Measurements from ENCODE around the gene CAMKMT. TPM values are rescaled to one million over a fixed set of nuclear protein-coding genes. Genes with fewer than 3 reads are reported as not detected.

Gene CAMKMT
- polyA plus RNA-seq, 4 donors: 13.2 to 15.0 (median 14.1) TPM

DNA sequence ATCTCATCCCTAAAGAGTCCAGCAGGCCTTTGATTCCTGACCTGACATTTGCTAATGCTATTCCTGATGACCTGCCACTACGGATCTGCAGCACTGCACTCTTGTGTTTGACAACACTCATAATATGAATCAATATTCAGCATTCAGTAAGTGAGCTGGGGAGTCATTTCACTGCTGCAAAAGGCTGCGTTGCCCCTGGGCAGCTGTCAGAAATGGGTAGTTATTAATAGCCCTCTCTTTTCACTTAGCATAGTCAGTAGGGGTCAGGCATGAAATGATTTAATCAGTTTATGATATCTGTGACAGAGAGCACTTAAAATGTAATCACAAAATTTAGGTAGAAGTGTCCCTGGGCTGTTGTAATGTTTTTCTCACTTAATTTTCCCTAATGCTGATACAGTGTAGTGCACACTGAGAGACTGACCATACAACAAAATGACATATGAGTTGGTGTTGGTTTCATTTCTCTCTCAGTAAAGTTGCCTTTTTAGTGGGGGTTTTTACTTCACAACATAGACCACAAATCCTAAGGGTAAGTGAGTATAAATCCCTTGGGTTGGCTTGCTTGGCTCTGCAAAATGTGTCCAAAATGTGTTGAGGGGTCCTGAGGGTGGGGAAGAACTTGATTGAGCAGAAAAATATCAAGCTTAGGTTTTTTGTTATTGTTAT lies 184.8 kb downstream of the CAMKMT start:
- no peak for DNase-seq (ENCODE audit: low read depth in 4 of 4, low spot score in 3 of 4)

DNA sequence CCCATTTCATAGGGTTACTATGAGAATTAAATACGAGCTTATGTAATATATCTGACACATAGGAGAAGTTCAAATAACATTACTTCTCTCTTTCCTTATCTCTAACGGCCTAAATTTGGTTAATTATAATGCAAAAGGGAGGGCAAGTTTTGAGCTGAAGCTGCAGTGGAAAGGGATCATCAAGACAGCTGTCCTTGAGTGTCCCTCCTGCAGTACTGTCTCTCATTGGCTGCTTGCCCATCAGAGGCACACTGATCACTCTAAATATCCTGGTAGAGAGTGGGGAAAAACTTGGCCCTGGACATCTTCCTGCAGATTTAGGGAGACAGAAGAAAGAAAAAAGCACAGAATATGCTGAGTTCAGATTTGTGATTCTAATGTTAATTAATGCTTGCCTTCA lies 186.0 kb downstream of the CAMKMT start:
- DNase-seq (ENCODE audit: low read depth in 4 of 4, low spot score in 3 of 4): no peak

DNA sequence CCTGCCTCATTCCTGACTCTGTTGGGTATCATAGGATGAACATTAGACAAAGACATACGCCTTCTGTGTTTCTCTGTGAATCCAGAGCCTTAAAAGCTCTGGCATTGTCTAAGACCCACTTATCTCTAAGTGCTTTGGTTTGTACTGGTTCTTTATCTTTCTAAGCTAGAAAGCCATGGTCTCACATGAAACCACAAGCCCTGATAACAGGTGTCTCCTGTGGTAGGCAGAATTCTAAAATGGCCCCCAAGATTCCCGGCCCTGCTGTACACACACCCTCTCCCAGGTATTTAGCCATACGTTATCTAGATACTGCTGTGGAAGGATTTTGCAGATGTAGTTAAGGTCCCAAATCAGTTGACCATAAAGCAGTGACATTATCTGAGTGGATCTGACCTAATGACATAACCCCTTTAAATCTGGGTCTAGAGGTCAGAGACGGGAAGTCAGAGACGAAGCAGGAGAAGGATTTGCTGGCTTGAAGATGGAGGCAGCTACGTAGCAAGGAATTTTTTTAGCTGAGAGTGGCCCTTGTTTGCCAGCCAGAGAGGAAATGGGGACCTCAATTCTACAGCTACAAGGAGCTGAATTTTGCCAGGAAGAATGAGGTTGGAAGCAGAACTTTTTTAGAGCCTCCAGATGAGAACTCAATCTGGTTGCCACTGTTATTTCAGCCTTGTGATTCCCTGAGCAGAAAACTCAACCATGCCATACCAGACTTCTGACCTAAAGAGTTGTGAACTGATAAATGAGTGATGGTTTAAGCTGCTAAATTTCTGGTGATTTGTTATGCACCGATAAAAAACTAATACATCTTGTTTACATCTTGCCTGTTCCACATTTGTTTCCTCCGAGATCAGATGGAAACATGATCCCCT lies 186.7 kb downstream of the CAMKMT start:
- no peak for DNase-seq (ENCODE audit: low read depth in 4 of 4, low spot score in 3 of 4)

DNA sequence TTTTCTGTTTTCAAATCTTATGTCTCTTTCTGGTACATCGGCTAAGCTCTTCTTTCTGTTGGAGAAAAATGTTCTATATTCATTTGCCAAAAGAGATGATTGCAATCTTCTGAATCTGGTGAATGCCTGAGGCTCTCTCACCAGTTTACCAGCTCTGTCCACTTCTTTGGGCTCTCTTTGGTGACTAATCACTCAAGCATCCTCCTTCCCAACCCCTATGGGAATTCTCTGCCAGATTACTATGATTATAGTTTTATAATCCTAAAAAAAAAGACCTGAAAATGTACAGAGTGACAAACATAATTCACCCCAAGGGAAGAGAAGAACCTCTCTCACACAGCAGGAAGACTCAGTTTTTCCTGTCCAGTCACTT lies 187.3 kb downstream of the CAMKMT start:
- no peak for DNase-seq (ENCODE audit: low read depth in 4 of 4, low spot score in 3 of 4)

DNA sequence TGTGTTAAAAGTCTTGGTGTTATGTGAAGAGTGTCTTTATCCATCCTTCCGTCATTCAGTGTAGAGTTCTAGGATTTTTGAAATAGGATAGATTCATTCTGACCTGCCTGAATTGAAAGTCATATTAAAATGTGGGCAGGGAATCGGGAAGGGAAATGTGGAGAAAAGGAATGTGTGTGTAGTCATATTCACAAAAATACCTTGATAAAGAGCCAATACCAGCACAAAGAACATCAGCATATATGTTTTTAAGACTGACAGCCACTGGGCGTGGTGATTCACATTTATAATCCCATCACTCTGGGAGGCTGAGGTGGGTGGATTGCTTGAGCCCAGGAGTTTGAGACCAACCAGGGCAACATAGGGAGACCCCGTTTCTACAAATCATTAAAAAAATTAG lies 188.1 kb downstream of the CAMKMT start:
- no peak for DNase-seq (ENCODE audit: low read depth in 4 of 4, low spot score in 3 of 4)

DNA sequence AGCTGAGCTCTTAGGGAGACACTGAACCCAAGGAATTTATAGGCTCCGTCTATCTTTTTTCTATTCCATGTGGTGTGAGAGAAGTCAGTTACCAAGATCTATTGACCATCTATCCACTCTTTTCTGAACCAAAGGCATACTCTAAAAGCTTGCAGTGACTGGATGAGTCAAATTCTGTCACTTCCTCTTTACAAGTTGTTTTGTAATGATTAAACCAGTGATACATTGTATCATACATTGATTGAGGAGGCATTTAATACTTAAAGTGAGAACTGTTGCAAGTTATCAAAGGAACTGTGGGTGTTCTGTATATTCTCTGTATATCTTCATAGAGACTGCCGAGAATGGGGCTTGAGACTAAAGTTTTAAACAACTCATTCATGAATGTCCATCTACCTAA lies 188.8 kb downstream of the CAMKMT start:
- no peak for DNase-seq (ENCODE audit: low read depth in 4 of 4, low spot score in 3 of 4)

DNA sequence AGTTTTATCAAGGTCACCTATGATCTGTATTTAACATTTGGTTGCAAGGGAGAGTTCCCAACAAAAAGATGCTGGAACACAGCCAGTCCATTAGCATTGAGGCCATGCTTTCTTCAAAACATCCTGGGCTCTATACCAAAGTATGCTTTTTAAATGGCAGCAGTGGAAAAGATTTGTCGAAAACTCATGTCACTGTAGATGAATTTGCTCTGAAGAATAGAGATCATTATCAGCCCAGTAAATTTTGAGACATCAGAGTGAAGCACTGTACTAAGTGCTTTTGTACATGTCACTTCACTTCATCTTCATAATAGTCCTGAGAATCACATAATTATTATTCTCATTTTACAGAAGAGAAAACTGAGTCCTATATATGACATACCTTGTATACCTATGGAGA lies 189.8 kb downstream of the CAMKMT start:
- DNase-seq (ENCODE audit: low read depth in 4 of 4, low spot score in 3 of 4): no peak

DNA sequence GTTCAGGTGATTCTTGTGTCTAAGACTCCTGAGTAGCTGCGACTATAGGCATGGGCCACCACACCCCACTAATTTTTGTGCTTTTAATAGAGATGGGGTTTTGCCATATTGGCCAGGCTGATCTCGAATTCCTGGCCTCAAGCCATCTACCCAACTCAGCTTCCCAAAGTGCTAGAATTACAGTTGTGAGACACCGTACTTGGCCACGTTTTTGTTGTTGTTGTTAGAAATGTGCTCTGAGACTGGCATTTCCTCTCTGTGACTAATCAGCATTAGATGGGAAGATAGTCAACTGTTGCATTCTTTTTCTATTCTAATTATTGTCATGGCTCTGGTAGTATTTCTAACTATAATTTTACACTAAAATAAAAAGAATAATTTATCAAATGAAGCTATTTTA lies 191.7 kb downstream of the CAMKMT start:
- DNase-seq (ENCODE audit: low read depth in 4 of 4, low spot score in 3 of 4): no peak

DNA sequence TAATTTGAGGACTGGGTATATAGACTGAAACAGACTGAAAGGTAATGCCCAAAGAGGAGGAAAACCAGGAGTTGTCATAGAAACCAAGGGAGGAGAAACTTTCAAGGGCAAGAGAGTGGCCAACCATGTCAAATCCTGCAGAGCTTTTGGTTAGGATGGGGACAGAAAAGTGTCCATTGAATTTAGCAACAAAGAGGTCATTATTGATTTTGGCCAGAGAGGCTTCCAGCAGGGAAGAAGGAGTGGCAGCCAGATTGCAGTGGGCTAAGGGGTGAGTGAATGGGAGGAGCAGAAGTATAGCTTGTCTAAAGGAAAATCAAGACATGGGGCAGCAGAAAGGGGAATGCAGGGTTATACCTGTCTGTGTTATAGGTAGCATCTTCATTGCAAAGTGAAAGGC lies 194.0 kb downstream of the CAMKMT start:
- DNase-seq (ENCODE audit: low read depth in 4 of 4, low spot score in 3 of 4): no peak

DNA sequence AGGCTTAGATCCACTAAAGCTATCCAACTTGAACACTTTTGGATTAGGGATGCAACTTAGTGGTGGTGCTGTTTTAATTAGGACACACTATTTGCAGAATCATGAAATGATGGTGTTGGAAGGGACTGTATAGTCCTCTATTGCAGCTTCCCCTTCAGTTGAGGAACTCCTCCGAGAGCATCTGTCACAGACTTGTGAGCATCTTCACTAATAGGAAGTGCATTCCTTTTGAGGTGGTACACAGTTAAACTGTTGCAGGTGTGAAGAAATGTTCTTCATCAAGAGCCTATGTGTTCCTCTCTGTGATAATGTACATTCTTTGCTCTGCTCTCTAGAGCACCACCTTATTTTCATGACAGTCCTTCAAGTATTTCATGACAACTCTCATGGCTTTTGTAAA lies 197.4 kb downstream of the CAMKMT start:
- DNase-seq (ENCODE audit: low read depth in 4 of 4, low spot score in 3 of 4): no peak

DNA sequence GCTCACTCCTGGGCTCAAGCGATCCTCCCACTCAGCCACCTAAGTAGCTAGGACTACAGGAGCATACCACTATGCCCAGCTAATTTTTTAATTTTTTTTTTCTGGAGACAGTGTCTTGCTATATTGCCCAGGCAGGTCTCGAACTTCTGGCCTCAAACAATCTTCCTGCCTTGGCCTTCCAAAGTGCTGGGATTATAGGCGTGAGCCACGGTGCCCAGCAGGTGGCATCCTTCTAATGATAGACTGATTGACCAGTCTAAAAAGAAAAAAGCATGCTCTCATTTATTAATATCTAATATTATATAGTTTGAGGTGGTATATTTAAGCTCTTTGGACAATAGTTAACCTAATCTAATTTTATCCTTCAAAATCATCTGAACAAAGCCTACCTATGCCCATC lies 198.6 kb downstream of the CAMKMT start:
- no peak for DNase-seq (ENCODE audit: low read depth in 4 of 4, low spot score in 3 of 4)

DNA sequence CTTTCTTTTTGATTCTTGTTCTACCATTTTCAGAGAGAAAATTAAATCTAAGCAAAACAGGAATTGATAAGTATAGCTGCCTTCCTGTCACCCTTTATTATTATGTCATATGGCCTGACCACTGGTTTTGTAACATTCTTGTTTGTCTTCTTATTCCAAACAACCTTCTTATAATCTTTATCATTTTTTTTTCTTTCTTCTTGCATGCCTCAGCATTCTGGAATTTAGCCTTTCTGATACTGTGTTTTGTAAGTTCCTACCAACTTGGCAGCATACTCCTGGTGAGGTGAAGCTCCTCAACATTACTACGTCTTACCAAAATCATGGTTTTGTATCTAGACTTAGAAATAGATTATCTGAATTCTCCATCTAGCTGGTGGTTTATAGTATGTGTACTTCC lies 199.2 kb downstream of the CAMKMT start:
- no peak for DNase-seq (ENCODE audit: low read depth in 4 of 4, low spot score in 3 of 4)

DNA sequence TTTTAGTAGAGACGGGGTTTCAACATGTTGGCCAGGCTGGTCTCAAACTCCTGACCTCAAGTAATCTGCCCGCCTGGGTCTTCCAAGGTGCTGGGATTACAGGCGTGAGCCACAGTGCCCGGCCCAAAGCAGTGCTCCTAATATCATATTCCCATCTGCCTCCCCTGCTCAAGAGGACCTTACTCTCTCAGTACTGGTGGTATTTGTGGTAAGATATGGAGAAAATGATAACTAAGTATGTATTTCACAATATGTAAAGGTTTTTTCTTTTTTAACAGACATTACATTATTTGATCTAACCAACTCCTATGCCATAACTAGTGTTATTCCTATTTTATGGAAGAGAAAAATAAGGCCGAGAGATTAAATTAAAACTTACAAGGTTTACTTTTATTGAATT lies 201.0 kb downstream of the CAMKMT start:
- no peak for DNase-seq (ENCODE audit: low read depth in 4 of 4, low spot score in 3 of 4)

DNA sequence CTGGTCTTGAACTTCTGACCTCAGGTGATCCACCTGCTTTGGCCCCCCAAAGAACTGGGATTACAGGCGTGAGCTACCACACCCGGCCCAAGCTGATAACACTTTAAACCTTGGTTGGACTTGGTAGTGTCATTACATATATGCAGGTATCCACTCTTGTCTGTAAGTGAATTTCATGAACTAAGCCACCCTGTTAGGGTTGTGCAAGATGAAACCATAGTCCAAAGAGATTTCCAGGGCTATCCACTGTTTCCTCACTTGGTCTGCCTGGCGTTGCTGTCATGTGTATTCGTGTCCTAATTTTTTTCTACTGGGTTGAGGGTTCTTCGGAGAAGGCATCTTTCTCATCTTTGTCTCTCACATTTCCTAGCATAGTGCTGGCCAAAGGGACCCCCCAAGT lies 203.0 kb downstream of the CAMKMT start:
- no peak for DNase-seq (ENCODE audit: low read depth in 4 of 4, low spot score in 3 of 4)

DNA sequence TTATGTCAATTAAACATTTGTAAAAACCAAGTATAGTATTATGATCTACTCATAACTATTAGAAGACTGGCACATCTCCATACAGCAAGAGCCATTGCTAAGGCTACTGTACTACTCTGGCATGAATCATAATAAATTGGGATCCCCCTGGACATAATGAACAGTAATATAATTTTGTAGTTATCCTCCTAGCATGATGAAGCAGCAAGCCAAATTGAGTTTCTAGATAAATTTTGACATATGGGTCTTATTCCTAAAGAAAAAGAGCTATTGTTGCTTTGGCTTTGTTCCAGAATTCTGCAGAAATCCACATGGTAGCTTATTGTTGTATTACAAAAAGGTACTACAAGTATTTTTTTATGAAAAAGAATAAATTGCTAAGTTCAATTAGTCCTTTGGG lies 204.3 kb downstream of the CAMKMT start:
- DNase-seq (ENCODE audit: low read depth in 4 of 4, low spot score in 3 of 4): no peak

DNA sequence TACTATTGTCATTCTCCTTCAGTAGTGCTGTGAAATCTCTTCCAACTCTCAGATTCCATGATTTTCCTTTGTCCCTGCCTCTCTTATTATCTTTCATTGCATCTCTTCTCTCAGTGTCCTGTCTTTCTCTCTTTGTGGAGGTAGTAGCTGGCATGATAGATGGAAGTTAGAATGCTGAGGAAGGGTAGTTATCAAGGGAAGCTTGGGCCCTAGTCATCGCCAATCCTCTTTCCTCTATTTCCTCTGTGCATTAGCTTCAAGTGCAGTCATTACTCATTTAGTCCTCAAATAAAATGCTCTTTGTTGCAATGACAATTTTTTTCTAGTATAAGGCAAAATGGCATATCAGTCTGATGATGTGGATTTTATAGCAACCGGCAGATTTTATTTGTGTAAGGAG lies 207.7 kb downstream of the CAMKMT start:
- DNase-seq (ENCODE audit: low read depth in 4 of 4, low spot score in 3 of 4): no peak

DNA sequence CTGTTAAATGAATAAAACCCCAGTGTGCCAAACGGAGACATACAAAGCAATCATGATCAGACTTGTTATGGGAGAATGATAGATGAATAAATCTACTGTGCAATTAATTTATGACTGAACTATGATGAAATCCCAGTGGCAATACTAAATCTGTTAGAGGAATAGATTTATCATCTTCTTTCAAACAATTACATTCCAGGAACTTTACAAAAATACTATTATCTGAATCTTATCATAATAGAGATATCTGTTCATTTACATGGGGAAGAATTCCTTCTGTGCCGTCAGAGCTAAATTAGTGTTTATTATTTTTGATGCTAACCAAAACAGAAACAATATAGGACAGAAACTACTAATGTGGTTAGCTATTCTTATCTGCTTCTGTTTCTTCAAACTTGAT lies 208.5 kb downstream of the CAMKMT start:
- no peak for DNase-seq (ENCODE audit: low read depth in 4 of 4, low spot score in 3 of 4)

DNA sequence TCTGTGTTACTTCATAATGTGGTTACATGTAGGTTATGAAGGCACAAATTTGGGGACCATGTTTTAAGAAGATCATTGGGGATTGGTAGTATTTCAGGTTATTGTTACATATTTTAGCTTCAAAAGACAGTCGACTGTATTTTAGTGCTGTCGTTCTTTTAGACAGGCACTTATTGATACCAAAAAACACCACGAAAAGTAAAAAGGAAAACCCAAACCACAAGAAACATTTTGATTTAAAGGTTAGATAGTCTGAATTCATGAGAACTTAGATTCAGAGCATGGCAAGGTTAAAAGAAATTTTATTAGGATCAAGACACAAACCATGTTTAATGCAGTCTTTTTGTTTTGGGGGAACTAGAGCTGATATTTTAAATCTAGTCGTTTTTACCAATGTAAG lies 209.0 kb downstream of the CAMKMT start:
- DNase-seq (ENCODE audit: low read depth in 4 of 4, low spot score in 3 of 4): no peak

DNA sequence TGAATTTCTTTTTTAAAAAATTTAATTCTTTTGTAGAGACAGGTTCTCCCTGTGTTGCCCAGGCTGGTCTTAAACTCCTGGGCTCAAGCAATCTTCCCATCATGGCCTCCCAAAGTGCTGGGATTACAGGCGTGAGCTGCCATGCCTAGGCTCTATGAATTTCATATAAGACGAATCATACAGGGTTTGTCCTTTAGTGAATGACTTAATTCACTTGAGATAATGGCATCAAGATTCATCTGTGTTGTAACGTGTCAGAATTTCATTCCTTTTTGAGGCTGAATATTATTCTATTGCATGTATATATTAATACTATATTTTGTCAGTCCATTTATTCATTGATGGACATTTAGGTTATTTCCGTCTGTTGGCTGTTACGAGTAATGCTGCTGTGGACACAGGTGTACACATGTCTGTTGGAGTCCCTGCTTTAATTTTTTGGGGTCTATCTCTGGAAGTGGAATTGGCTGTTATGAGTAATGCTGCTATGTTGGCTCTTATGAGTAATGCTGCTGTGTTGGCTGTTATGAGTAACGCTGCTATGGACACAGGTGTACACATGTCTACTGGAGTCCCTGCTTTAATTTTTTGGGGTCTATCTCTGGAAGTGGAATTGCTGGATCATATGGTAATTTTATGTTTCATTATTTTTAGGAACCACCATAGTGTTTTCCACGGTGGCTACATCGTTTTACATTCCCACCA lies 210.6 kb downstream of the CAMKMT start:
- no peak for DNase-seq (ENCODE audit: low read depth in 4 of 4, low spot score in 3 of 4)

DNA sequence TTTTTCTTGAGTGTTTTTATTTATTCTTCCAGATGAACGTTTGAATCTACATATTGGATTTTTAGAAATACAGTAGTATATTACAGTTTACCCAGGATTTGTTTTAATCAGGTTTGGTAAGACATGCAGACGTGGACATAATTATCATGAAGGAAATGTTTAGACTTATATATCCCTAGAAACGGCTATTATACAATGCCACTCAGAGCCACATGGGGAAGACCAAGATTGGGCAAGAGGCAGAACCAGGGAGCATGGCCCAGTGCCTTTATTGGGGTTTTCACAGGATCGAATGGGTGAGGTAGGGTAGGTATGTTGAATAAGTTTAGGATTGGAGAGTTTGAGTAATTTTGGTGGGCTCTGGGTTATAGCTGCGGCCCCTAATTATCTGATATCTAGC lies 212.2 kb downstream of the CAMKMT start:
- no peak for DNase-seq (ENCODE audit: low read depth in 4 of 4, low spot score in 3 of 4)

DNA sequence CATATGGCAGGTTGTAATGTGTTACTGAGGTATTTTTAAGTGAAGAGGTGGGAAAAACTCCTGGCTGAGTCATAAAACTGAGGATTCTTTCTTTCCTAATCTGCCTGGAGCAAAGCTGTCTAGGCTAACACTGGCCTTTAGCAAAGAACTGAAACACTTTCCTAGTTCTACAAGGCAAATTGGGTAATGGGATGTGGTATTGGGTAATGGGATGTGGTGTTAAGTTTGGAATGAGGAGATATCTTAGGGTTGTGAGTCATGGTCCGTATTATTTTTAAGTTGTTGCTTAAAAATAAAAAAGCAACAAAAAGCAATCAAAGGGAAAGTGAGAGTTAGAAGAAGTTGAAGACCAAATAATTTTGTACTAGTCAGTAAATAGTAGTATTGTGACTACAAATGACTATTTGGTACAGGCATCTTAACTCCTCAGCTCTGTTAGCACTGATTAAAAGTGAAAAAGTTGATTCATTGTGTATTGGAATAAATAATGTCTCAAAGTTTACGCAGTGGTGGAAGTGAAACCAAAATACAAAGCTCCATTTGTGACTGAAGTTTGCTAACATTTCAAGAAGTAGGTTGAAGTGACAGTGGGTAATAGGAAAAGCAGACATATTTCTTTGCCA lies 216.8 kb downstream of the CAMKMT start:
- no peak for DNase-seq (ENCODE audit: low read depth in 4 of 4, low spot score in 3 of 4)
